DND-41 (cell line): ENCODE measurements around the gene INTS13.

Experiments used
- ATAC-seq: fragments of 200-7000 bp; cut with Tn5 transposase; 3 replicates; pipeline ENCODE4 v1.9.1; 2021; ENCODE audit warnings: low read depth; ENCODE audit not compliant: insufficient read depth
- DNase-seq: peaks from one replicate; pipeline ENCODE4 v3.0.0-alpha.2; 2020
- H2AFZ ChIP-seq: 2 replicates; pipeline ENCODE4 v1.6.0; 2012; ENCODE audit warnings: low read depth, low read length
- H3K27ac ChIP-seq: 2 replicates; pipeline ENCODE4 v1.5.1; 2012; ENCODE audit warnings: low read length, inconsistent platforms
- H3K27me3 ChIP-seq: fragments of 200-600 bp; sonication (generic); 2 replicates; pipeline ENCODE4 v1.6.0; 2012; ENCODE audit warnings: low read length, mild to moderate bottlenecking, inconsistent platforms; ENCODE audit not compliant: insufficient read depth, poor library complexity
- H3K36me3 ChIP-seq: 2 replicates; pipeline ENCODE4 v1.5.1; 2012; ENCODE audit warnings: low read length, inconsistent platforms; ENCODE audit not compliant: insufficient read depth
- H3K4me1 ChIP-seq: 2 replicates; pipeline ENCODE4 v1.5.1; 2012; ENCODE audit warnings: mild to moderate bottlenecking, low read length; ENCODE audit not compliant: insufficient read depth
- H3K4me2 ChIP-seq: 2 replicates; pipeline ENCODE4 v1.6.0; 2012; ENCODE audit warnings: mild to moderate bottlenecking, moderate library complexity, low read length, inconsistent platforms; ENCODE audit not compliant: insufficient read depth
- H3K4me3 ChIP-seq, 2 experiments: fragments of 200-600 bp in 1 of 2; shearing (Covaris generic) in 1 of 2; 2 replicates each; pipeline ENCODE4 v1.5.1; 2012 to 2016; ENCODE audit warnings: inconsistent platforms in 2 of 2, low read length in 2 of 2, mild to moderate bottlenecking in 2 of 2, low read depth in 1 of 2, moderate library complexity in 1 of 2
- H3K79me2 ChIP-seq: 2 replicates; pipeline ENCODE4 v1.6.0; 2012; ENCODE audit warnings: low read length, inconsistent platforms; ENCODE audit not compliant: insufficient read depth
- H3K9ac ChIP-seq: 2 replicates; pipeline ENCODE4 v1.6.0; 2012; ENCODE audit warnings: low read depth, mild to moderate bottlenecking, inconsistent platforms, low read length, moderate library complexity
- H3K9me3 ChIP-seq: 2 replicates; pipeline ENCODE4 v1.5.1; 2012; ENCODE audit warnings: low read length, moderate library complexity, mild to moderate bottlenecking, inconsistent platforms; ENCODE audit not compliant: insufficient read depth, severe bottlenecking
- H4K20me1 ChIP-seq: 2 replicates; pipeline ENCODE4 v1.6.0; 2012; ENCODE audit warnings: low read length; ENCODE audit not compliant: insufficient read depth
- EZH2 ChIP-seq: IDR thresholded peaks from 3 replicates; pipeline ENCODE4 v1.6.1; 2012; ENCODE audit warnings: borderline replicate concordance, low read depth, mild to moderate bottlenecking, moderate library complexity, low read length, inconsistent platforms; ENCODE audit not compliant: severe bottlenecking
- TF ChIP-seq, protein P1 (sequence below): IDR thresholded peaks from 2 replicates; pipeline ENCODE4 v1.5.1; 2012; ENCODE audit warnings: borderline replicate concordance, low read length, moderate library complexity, mild to moderate bottlenecking; ENCODE audit not compliant: poor library complexity, severe bottlenecking; ENCODE audit errors: extremely low read depth

INTS13 gene

DNA sequence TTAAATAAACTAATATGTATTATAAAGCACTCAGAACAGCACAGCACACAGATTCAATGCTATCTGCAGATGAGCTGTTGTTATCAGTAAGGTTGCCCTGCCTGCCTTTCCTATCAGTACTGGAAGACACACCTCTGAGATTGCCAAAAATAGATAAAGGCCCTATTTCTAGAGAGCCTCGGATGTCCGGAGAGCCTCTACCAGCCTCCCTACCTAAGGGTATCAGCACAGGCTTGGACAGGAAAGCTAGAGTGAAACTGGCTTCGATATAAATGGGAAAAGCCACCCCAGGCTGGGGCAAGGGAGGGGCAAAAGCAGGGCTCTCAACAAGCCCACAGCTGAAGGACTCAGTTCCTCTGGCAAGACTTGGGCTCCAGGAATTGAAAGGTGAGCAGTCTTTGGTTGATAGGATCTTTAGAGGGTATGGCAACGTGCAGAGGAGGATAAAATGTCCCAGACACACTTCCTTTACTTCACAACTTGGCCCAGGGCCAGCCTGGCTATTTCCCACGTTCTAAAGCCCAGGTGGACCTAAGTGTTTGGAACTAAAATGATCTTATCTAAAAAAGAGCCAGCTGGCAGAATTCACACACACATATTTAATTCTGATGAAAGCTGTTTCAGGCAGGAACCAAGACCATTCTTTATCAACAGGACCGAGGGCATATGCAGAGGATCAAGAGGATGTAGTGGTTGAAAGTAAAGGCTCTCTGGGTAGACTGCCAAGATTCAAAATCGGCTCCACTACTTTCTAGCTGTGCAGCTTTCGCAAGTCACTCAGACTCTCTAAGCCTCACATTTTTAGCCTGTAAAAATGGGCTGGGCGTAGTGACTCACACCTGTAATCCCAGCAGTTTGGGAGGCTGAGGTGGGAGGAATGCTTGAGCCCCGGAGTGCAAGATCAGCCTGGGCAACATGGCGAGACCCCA lies 67.0 kb downstream of the INTS13 start:
- peak overlapping the region in 1 of 2 experiments; percentile 25; a peak in 2 of 4 replicates for H3K4me3 ChIP-seq
- H3K27me3 ChIP-seq: no peaks in the 10 kb centered on the region
- H3K79me2 ChIP-seq: no peaks in the 10 kb centered on the region
- peak overlapping the region; percentile 57 for H3K4me2 ChIP-seq
- peak overlapping the region; percentile 100 for H3K27ac ChIP-seq
- H3K4me1 ChIP-seq: peaks cover 84% of the 10 kb centered on the region
- peak; percentile 76 for DNase-seq
- no peaks in the 10 kb centered on the region for H3K36me3 ChIP-seq
- no peaks in the 10 kb centered on the region for H3K9me3 ChIP-seq
- H4K20me1 ChIP-seq: no peaks in the 10 kb centered on the region
- H2AFZ ChIP-seq: peak overlapping the region; percentile 54
- TF ChIP-seq, protein P1, sequence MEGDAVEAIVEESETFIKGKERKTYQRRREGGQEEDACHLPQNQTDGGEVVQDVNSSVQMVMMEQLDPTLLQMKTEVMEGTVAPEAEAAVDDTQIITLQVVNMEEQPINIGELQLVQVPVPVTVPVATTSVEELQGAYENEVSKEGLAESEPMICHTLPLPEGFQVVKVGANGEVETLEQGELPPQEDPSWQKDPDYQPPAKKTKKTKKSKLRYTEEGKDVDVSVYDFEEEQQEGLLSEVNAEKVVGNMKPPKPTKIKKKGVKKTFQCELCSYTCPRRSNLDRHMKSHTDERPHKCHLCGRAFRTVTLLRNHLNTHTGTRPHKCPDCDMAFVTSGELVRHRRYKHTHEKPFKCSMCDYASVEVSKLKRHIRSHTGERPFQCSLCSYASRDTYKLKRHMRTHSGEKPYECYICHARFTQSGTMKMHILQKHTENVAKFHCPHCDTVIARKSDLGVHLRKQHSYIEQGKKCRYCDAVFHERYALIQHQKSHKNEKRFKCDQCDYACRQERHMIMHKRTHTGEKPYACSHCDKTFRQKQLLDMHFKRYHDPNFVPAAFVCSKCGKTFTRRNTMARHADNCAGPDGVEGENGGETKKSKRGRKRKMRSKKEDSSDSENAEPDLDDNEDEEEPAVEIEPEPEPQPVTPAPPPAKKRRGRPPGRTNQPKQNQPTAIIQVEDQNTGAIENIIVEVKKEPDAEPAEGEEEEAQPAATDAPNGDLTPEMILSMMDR: no peak
- TF ChIP-seq EZH2: no peak
- peak overlapping the region; percentile 51 for H3K9ac ChIP-seq
- peak; percentile 80 for ATAC-seq

DNA sequence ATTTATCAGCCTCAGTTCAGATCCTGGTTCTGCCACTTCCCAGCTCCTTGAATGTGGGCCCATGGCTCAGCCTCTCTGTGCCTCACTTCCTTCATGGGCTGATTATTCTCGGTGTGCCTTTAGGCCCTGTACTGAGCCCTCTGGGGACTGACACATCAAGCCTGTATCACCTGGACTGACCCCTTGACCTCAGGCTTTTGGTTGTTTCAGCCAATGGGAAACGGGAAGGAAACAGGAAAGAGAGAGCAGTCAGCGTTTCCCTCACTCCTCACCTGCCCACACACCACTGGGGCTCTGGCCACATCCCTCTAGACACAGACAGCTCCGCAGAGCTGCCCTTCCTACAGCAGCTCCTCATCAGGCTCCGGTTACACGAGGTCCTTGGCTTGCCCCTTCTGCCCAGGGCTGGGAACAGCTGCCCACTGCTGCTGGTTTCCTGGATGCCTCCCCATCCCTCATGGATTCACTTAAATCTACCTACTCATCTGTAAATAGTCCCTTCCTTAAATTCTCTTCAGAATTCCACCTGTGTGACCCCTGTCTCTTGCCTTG lies 67.8 kb downstream of the INTS13 start:
- Histone ChIP-seq H3K79me2 (no peaks in the 10 kb centered on the region), H3K4me1 (peaks cover 86% of the 10 kb centered on the region), H3K36me3 (no peaks in the 10 kb centered on the region), H3K27me3 (no peaks in the 10 kb centered on the region), H4K20me1 (no peaks in the 10 kb centered on the region), H3K27ac (peak overlapping the region; percentile 100), H3K9me3 (no peaks in the 10 kb centered on the region), H3K4me2 (peak overlapping the region; percentile 57), H2AFZ (peak overlapping the region; percentile 54), H3K4me3 (0 out of 4 replicates have a peak overlapping the region, but pooled peaks of 1 of the 2 experiments have one; percentile 25), H3K9ac (peak overlapping the region; percentile 51)
- TF ChIP-seq, protein P1: no peak
- TF ChIP-seq EZH2: no peak
- ATAC-seq: no peak
- DNase-seq: peak; percentile 13

DNA sequence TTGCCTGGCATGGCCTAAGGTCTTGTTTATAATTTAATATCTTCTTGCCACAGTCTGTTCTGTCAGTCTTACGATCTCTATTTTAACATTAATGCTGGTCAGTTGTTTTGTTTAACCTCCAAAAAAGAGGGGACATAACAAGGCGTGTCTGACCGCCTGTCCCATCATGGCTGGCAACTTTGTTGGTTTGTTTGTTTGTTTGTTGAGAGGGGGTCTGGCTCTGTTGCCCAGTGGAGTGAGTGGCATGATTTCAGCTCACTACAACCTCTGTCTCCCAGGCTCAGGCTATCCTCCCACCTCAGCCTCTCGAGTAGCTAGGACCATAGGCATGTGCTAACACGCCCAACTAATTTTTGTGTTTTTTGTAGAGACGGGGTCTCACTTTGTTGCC lies 68.7 kb downstream of the INTS13 start:
- Histone ChIP-seq H3K9ac (peak overlapping the region; percentile 1; the same call in 1 of the 2 replicates), H3K9me3 (no peaks in the 10 kb centered on the region), H3K4me1 (peaks cover 80% of the 10 kb centered on the region), H3K27ac (peak overlapping the region; percentile 100), H3K27me3 (no peaks in the 10 kb centered on the region), H3K4me3 (no peak overlapping the region), H4K20me1 (no peaks in the 10 kb centered on the region), H3K36me3 (no peaks in the 10 kb centered on the region), H3K4me2 (no peak overlapping the region), H2AFZ (no peak overlapping the region), H3K79me2 (no peaks in the 10 kb centered on the region)
- DNase-seq (no peak), ATAC-seq (no peak)
- TF ChIP-seq, protein P1: no peak
- TF ChIP-seq EZH2: no peak
